Pons (tissue), 1 donor: ENCODE measurements around the gene HYPK.

Source experiments
- DNase-seq: peaks from one replicate; pipeline ENCODE4 v3.0.0-alpha.2; 2016; ENCODE audit warnings: low spot score

Gene HYPK

GRCh38 chr15:43851251-43851650 is 50.9 kb downstream of the HYPK start:
- DNase-seq: no peak

- no peak for DNase-seq
Observed at GRCh38 chr15:43852607-43853006, 52.2 kb downstream of the HYPK start.
